Mesothelial cell of epicardium (in vitro differentiated cells): ENCODE measurements around the gene TRIM16. TPM values are rescaled to one million over a fixed set of nuclear protein-coding genes. Genes with fewer than 3 reads are reported as not detected.
"Not testable (repeated sequence)": the region's sequence is repeated elsewhere in the genome, so short reads cannot be mapped to it uniquely, and the experiment has no call there.

ENCODE experiments used
- DNase-seq, 2 experiments: peaks; one replicate each; pipeline ENCODE4 v3.0.0; 2021; ENCODE audit warnings: low spot score in 2 of 2; ENCODE audit not compliant: unreplicated experiment in 2 of 2
- H3K27ac Mint-ChIP-seq: 2 replicates; pipeline ENCODE4 v1.8.0; 2021; ENCODE audit warnings: mixed read lengths
- H3K27me3 Mint-ChIP-seq: 2 replicates; pipeline ENCODE4 v1.8.0; 2021; ENCODE audit warnings: low read depth, mixed read lengths
- H3K36me3 Mint-ChIP-seq: 2 replicates; pipeline ENCODE4 v1.8.0; 2021; ENCODE audit warnings: mixed read lengths
- H3K4me1 Mint-ChIP-seq: 2 replicates; pipeline ENCODE4 v1.8.0; 2021; ENCODE audit warnings: mixed read lengths
- H3K4me3 Mint-ChIP-seq: 2 replicates; pipeline ENCODE4 v1.8.0; 2021; ENCODE audit warnings: mild to moderate bottlenecking, moderate library complexity, mixed read lengths
- H3K9me3 Mint-ChIP-seq: 2 replicates; pipeline ENCODE4 v1.8.0; 2021; ENCODE audit warnings: mixed read lengths
- total RNA-seq: library from RNA; stranded (reverse); gene quantifications from 3 replicates; pipeline ENCODE4 v1.2.1, GENCODE V29; 2021
- TF ChIP-seq, protein P1 (sequence below): fragments of 200-600 bp; sonication (generic); IDR thresholded peaks from one replicate; pipeline ENCODE4 v1.5.0; 2021; ENCODE audit warnings: antibody characterized with exemption; ENCODE audit not compliant: unreplicated experiment

The TRIM16 gene
- total RNA-seq, 1 donor from 2014 or later: 35.9 TPM

DNA sequence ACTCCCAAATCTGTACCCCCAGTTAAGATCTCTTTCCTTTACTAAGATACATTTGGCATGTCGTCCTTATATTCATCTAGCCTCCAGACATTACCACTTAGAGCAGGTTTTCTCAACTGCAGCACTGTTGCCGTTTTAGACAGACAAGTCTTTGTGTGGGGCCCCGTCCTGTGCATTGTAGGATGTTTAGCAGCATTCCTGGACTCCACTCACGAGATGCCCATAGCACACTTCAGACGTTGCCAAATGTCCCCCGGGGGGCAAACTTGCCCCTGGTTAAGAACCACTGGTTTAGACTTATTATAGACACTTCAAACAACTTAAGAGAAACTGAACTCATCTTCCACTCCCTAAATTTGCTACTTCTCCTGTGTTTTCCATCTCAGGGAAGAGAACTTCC lies 8.1 kb downstream of the TRIM16 start:
- H3K27me3 Mint-ChIP-seq, H3K9me3 Mint-ChIP-seq, H3K4me1 Mint-ChIP-seq, H3K4me3 Mint-ChIP-seq, DNase-seq, H3K27ac Mint-ChIP-seq: not testable (repeated sequence)
- H3K36me3 Mint-ChIP-seq: peaks cover 21% of the 10 kb centered on the region

DNA sequence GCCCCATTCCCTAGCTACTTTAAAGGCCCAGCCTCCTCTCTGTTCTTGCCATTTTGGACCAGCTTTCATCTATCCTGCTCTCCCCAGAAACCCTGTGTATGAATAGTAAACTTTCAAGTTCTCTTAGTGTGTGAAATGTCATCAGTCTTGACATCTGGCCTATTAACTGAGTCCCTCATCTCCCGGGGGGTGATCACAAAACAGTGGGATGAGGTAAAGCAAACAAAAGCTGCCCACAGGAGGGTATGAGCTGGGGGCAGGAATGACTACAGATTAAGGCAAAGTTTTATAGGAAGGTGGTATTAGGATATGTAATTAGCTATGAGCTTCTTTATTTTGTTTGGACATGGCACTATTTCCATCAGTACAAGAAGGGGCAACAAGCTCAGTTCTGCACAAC lies 9.5 kb downstream of the TRIM16 start:
- not testable (repeated sequence) for H3K4me1 Mint-ChIP-seq, DNase-seq, H3K4me3 Mint-ChIP-seq, H3K27ac Mint-ChIP-seq, H3K27me3 Mint-ChIP-seq, H3K9me3 Mint-ChIP-seq
- H3K36me3 Mint-ChIP-seq: peaks cover 21% of the 10 kb centered on the region

GRCh38 chr17:15669526-15669925 lies 14.6 kb downstream of the TRIM16 start:
- not testable (repeated sequence) for H3K27me3 Mint-ChIP-seq, H3K9me3 Mint-ChIP-seq, DNase-seq, H3K4me3 Mint-ChIP-seq, H3K27ac Mint-ChIP-seq, H3K4me1 Mint-ChIP-seq
- H3K36me3 Mint-ChIP-seq: peaks cover 19% of the 10 kb centered on the region

DNA sequence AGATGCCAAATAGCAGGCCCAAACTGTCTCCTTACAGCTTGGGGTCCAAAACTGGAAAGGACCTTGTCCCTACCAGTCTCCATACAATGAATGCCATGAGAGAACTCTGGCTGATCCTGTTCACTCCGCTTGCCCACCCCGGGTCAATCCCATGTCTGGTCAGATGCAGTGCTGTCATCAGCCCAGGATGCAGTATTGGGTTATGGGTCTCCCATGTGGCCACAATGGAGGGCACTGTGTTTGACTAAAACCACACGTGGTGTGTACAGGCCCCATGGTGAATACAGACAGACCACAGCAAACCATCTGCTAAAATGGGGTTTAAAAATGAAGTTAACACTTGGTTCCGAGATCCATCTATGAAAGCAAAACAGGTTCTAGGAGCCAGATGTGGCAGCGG lies 20.4 kb downstream of the TRIM16 start:
- no peak overlapping the region for H3K27ac Mint-ChIP-seq
- TF ChIP-seq, protein P1, sequence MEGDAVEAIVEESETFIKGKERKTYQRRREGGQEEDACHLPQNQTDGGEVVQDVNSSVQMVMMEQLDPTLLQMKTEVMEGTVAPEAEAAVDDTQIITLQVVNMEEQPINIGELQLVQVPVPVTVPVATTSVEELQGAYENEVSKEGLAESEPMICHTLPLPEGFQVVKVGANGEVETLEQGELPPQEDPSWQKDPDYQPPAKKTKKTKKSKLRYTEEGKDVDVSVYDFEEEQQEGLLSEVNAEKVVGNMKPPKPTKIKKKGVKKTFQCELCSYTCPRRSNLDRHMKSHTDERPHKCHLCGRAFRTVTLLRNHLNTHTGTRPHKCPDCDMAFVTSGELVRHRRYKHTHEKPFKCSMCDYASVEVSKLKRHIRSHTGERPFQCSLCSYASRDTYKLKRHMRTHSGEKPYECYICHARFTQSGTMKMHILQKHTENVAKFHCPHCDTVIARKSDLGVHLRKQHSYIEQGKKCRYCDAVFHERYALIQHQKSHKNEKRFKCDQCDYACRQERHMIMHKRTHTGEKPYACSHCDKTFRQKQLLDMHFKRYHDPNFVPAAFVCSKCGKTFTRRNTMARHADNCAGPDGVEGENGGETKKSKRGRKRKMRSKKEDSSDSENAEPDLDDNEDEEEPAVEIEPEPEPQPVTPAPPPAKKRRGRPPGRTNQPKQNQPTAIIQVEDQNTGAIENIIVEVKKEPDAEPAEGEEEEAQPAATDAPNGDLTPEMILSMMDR: no peak
- H3K4me1 Mint-ChIP-seq: peaks cover 12% of the 10 kb centered on the region
- DNase-seq: no peak
- no peaks in the 10 kb centered on the region for H3K27me3 Mint-ChIP-seq
- no peak overlapping the region for H3K4me3 Mint-ChIP-seq
- no peaks in the 10 kb centered on the region for H3K9me3 Mint-ChIP-seq
- peaks cover 35% of the 10 kb centered on the region for H3K36me3 Mint-ChIP-seq

GRCh38 chr17:15663176-15663575 lies 20.9 kb downstream of the TRIM16 start:
- Mint-ChIP-seq H3K36me3 (peaks cover 37% of the 10 kb centered on the region), H3K27me3 (no peaks in the 10 kb centered on the region), H3K4me1 (peaks cover 12% of the 10 kb centered on the region), H3K27ac (no peak overlapping the region), H3K9me3 (no peaks in the 10 kb centered on the region), H3K4me3 (no peak overlapping the region)
- no peak for DNase-seq
- TF ChIP-seq, protein P1: no peak

GRCh38 chr17:15662681-15663080 lies 21.4 kb downstream of the TRIM16 start:
- Mint-ChIP-seq H3K9me3 (no peaks in the 10 kb centered on the region), H3K27ac (no peak overlapping the region), H3K4me3 (no peak overlapping the region), H3K4me1 (peaks cover 12% of the 10 kb centered on the region), H3K27me3 (no peaks in the 10 kb centered on the region), H3K36me3 (peaks cover 35% of the 10 kb centered on the region)
- TF ChIP-seq, protein P1: no peak
- DNase-seq: no peak

- TF ChIP-seq, protein P1: no peak
- Mint-ChIP-seq H3K4me3 (no peak overlapping the region), H3K9me3 (no peaks in the 10 kb centered on the region), H3K36me3 (peaks cover 32% of the 10 kb centered on the region), H3K4me1 (peaks cover 25% of the 10 kb centered on the region), H3K27ac (peak overlapping the region; percentile 87), H3K27me3 (no peaks in the 10 kb centered on the region)
- no peak for DNase-seq
These were observed 24.0 kb downstream of the TRIM16 start for GRCh38 chr17:15660077-15660476.
